HL-60 (cell line): Measurements from ENCODE around the gene SELENOK.

Experiments
- DNase-seq, 2 experiments: peaks; one replicate each; pipeline ENCODE4 v3.0.0-alpha.2; 2010 to 2020; ENCODE audit warnings: low read depth in 1 of 2, low spot score in 1 of 2
- H3K27ac ChIP-seq: fragments of 250-450 bp; sonication (Bioruptor Pico); replicated peaks from 2 replicates; pipeline ENCODE4 v1.5.1; 2020; ENCODE audit warnings: mild to moderate bottlenecking, moderate library complexity
- H3K27me3 ChIP-seq: fragments of 250-450 bp; sonication (Bioruptor Pico); 2 replicates; pipeline ENCODE4 v1.5.1; 2021; ENCODE audit warnings: mild to moderate bottlenecking, moderate library complexity; ENCODE audit not compliant: insufficient read depth, poor library complexity, severe bottlenecking
- H3K4me3 ChIP-seq: replicated peaks from 2 replicates; pipeline ENCODE4 v1.5.1; 2011; ENCODE audit warnings: mild to moderate bottlenecking, control low read depth, low read length; ENCODE audit not compliant: insufficient read depth
- GABPA ChIP-seq: IDR thresholded peaks from 2 replicates; pipeline ENCODE4 v1.6.1; 2012; ENCODE audit warnings: low read depth
- POLR2AphosphoS5 ChIP-seq: IDR thresholded peaks from 2 replicates; pipeline ENCODE4 v1.6.1; 2012; ENCODE audit warnings: low read depth
- SPI1 ChIP-seq: IDR thresholded peaks from 2 replicates; pipeline ENCODE4 v1.6.1; 2012; ENCODE audit warnings: low read depth, mild to moderate bottlenecking, borderline replicate concordance
- TF ChIP-seq, protein P1 (sequence below): IDR thresholded peaks from 2 replicates; pipeline ENCODE4 v1.6.1; 2012; ENCODE audit warnings: low read depth; ENCODE audit not compliant: insufficient replicate concordance
- TF ChIP-seq, protein P2 (sequence below): IDR thresholded peaks from one replicate; pipeline ENCODE4 v1.5.1; 2011; ENCODE audit warnings: low read length, control low read depth, inconsistent platforms; ENCODE audit not compliant: insufficient read depth

The SELENOK gene

DNA sequence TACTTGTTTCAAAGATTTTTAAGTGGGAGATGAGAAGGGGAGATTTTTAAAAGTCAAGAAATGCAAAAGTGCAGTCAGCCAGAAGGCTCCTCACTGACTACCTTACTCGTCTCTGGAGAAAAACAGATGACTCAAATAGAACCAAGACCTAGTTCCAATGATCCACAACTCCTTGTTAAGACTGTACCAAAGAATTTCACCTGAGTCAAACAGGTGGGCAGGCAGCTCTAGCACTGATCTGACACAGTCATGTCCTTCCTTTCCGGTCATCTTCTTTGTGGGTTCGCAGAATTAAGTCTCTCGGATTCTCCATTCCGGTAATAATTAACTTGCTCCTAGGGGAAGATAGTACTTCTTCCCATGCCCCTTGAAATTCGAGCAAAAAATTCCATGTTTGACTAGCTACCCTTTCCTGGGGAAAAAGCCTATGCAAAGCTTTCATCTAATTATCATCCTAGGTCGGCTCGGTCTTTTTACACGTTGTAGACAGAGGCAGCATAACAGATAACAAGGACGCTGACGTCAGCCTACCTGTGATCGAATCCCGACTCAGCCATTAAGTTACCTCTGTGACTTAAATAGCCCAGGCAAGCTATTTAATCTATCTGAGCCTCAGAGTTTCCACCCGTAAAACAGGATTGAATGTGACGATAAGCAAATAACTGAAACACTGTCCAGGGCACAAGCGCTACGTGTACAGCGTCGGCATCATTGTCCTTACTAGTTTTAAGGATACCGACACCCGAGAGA is 758 bp downstream of the SELENOK start:
- H3K27me3 ChIP-seq: no peaks in the 10 kb centered on the region
- peak overlapping the region; percentile 77 for H3K27ac ChIP-seq
- TF ChIP-seq, protein P1, sequence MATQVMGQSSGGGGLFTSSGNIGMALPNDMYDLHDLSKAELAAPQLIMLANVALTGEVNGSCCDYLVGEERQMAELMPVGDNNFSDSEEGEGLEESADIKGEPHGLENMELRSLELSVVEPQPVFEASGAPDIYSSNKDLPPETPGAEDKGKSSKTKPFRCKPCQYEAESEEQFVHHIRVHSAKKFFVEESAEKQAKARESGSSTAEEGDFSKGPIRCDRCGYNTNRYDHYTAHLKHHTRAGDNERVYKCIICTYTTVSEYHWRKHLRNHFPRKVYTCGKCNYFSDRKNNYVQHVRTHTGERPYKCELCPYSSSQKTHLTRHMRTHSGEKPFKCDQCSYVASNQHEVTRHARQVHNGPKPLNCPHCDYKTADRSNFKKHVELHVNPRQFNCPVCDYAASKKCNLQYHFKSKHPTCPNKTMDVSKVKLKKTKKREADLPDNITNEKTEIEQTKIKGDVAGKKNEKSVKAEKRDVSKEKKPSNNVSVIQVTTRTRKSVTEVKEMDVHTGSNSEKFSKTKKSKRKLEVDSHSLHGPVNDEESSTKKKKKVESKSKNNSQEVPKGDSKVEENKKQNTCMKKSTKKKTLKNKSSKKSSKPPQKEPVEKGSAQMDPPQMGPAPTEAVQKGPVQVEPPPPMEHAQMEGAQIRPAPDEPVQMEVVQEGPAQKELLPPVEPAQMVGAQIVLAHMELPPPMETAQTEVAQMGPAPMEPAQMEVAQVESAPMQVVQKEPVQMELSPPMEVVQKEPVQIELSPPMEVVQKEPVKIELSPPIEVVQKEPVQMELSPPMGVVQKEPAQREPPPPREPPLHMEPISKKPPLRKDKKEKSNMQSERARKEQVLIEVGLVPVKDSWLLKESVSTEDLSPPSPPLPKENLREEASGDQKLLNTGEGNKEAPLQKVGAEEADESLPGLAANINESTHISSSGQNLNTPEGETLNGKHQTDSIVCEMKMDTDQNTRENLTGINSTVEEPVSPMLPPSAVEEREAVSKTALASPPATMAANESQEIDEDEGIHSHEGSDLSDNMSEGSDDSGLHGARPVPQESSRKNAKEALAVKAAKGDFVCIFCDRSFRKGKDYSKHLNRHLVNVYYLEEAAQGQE: no peak
- TF ChIP-seq POLR2AphosphoS5 (no peak), GABPA (no peak), SPI1 (no peak)
- TF ChIP-seq, protein P2, sequence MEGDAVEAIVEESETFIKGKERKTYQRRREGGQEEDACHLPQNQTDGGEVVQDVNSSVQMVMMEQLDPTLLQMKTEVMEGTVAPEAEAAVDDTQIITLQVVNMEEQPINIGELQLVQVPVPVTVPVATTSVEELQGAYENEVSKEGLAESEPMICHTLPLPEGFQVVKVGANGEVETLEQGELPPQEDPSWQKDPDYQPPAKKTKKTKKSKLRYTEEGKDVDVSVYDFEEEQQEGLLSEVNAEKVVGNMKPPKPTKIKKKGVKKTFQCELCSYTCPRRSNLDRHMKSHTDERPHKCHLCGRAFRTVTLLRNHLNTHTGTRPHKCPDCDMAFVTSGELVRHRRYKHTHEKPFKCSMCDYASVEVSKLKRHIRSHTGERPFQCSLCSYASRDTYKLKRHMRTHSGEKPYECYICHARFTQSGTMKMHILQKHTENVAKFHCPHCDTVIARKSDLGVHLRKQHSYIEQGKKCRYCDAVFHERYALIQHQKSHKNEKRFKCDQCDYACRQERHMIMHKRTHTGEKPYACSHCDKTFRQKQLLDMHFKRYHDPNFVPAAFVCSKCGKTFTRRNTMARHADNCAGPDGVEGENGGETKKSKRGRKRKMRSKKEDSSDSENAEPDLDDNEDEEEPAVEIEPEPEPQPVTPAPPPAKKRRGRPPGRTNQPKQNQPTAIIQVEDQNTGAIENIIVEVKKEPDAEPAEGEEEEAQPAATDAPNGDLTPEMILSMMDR: no peak
- peak overlapping the region; percentile 95 for H3K4me3 ChIP-seq
- DNase-seq: peak in 1 of 2 experiments; percentile 21

DNA sequence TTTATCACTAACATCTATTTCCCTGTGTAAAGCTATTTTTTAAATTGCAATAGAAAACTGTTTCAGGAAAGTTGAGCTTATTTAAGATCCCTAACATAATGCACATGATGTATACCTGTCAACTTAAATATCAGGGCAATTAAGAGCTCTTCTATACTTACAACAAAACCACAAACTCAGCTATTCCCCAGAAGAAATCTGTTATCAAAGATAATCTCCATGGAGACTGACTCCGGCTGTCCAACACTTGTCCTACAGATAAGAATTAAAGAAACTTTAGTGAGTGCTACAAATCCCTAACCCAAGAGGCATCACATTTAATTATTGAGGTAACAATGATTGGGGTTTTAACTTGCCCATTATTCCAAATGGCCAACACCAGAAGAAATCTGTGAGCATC is 3.4 kb downstream of the SELENOK start:
- DNase-seq: no peak
- H3K27me3 ChIP-seq: no peaks in the 10 kb centered on the region
- H3K27ac ChIP-seq: no peak overlapping the region
- no peak overlapping the region for H3K4me3 ChIP-seq
- TF ChIP-seq POLR2AphosphoS5: no peak
- TF ChIP-seq, protein P2: no peak

DNA sequence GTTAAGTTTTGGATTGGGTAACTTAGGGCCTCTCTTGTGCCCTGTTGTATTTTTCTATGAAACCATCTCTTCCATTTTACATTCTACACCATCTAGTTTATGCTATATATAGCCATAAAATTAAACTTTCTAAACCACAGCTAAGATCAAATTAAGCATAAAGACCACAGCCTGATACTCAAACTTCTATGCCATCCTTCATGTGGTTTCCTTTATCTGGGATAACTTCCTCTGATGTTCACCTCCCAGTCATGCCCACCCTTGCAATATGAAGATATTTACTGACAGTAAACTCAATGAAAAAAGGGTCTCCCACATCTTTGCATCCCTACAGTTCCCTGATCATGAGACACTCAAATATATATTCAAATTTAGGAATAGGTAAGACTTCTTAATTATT is 4.2 kb downstream of the SELENOK start:
- no peaks in the 10 kb centered on the region for H3K27me3 ChIP-seq
- TF ChIP-seq, protein P1: no peak
- TF ChIP-seq, protein P2: no peak
- no peak for TF ChIP-seq GABPA
- TF ChIP-seq SPI1: no peak
- TF ChIP-seq POLR2AphosphoS5: no peak
- H3K27ac ChIP-seq: no peak overlapping the region
- no peak overlapping the region for H3K4me3 ChIP-seq
- DNase-seq: no peak

DNA sequence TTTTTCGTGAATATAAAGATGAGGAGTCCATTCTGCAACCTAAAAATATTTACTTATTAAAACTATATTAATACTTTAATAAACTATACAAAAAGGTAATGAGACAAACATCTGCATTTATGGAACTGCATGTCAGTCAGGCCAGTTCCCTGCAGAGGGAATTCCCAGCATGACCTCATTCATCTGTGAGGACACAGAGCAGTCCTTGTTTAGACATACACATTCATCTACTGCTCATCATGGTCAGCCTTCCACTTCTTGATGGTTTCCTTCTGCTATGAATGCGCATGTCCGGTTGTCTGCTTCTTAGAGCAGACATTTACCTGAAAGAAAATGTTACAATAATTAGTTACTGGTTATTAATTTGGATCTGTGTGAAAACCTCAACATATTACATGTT is 6.4 kb downstream of the SELENOK start:
- TF ChIP-seq SPI1 (no peak), POLR2AphosphoS5 (no peak), GABPA (no peak)
- TF ChIP-seq, protein P1: no peak
- TF ChIP-seq, protein P2: no peak
- DNase-seq: no peak
- H3K4me3 ChIP-seq: no peak overlapping the region
- H3K27ac ChIP-seq: no peak overlapping the region
- no peaks in the 10 kb centered on the region for H3K27me3 ChIP-seq
